Neural crest cell (in vitro differentiated cells): Measurements from ENCODE around the gene XG. TPM values are rescaled to one million over a fixed set of nuclear protein-coding genes. Genes with fewer than 3 reads are reported as not detected.
"Not testable (repeated sequence)": the region's sequence is repeated elsewhere in the genome, so short reads cannot be mapped to it uniquely, and the experiment has no call there.

Experiments used
- DNase-seq: peaks from one replicate; pipeline ENCODE4 v3.0.0; 2021; ENCODE audit warnings: low read depth, mixed read lengths, low spot score
- H3K27ac Mint-ChIP-seq: one replicate; pipeline ENCODE4 v1.8.0; 2021; ENCODE audit warnings: mild to moderate bottlenecking, mixed read lengths; ENCODE audit not compliant: unreplicated experiment
- H3K27me3 Mint-ChIP-seq: 2 replicates; pipeline ENCODE4 v1.8.0; 2021; ENCODE audit warnings: low read depth, mild to moderate bottlenecking, mixed read lengths
- H3K36me3 Mint-ChIP-seq: 2 replicates; pipeline ENCODE4 v1.8.0; 2021; ENCODE audit warnings: low read depth, mild to moderate bottlenecking, mixed read lengths
- H3K4me1 Mint-ChIP-seq: 2 replicates; pipeline ENCODE4 v1.8.0; 2021; ENCODE audit warnings: mixed read lengths
- H3K4me3 Mint-ChIP-seq: one replicate; pipeline ENCODE4 v1.8.0; 2021; ENCODE audit warnings: mild to moderate bottlenecking, mixed read lengths
- H3K9me3 Mint-ChIP-seq: 2 replicates; pipeline ENCODE4 v1.8.0; 2021; ENCODE audit warnings: mixed read lengths
- CTCF ChIP-seq: fragments of 200-600 bp; sonication (generic); conservative IDR thresholded peaks from 2 replicates; pipeline ENCODE4 v1.5.0; 2021; ENCODE audit warnings: antibody characterized with exemption, mild to moderate bottlenecking
- total RNA-seq: library from RNA; stranded (reverse); gene quantifications from 2 replicates; pipeline ENCODE4 v1.2.1, GENCODE V29; 2021

Gene XG
- total RNA-seq, 1 donor from 2014 or later, result not detected

- Mint-ChIP-seq H3K27me3 (peaks cover 9% of the 10 kb centered on the region), H3K36me3 (no peaks in the 10 kb centered on the region), H3K4me1 (peaks cover 12% of the 10 kb centered on the region), H3K9me3 (no peaks in the 10 kb centered on the region), H3K27ac (no peak overlapping the region), H3K4me3 (no peak overlapping the region)
- TF ChIP-seq CTCF, result no peak
- no peak for DNase-seq
These were observed 32.2 kb downstream of the XG start for GRCh38 chrX:2784026-2784425.

GRCh38 chrX:2785538-2785937 is 33.7 kb downstream of the XG start:
- H3K27ac Mint-ChIP-seq, result no peak overlapping the region
- no peaks in the 10 kb centered on the region for H3K9me3 Mint-ChIP-seq
- TF ChIP-seq CTCF, result no peak
- H3K4me1 Mint-ChIP-seq, result peaks cover 11% of the 10 kb centered on the region
- H3K4me3 Mint-ChIP-seq, result no peak overlapping the region
- no peak for DNase-seq
- peaks cover 7% of the 10 kb centered on the region for H3K27me3 Mint-ChIP-seq
- H3K36me3 Mint-ChIP-seq, result no peaks in the 10 kb centered on the region

GRCh38 chrX:2788980-2789379 is 37.1 kb downstream of the XG start:
- H3K9me3 Mint-ChIP-seq, result no peaks in the 10 kb centered on the region
- H3K4me3 Mint-ChIP-seq, result no peak overlapping the region
- no peaks in the 10 kb centered on the region for H3K27me3 Mint-ChIP-seq
- H3K4me1 Mint-ChIP-seq, result peaks cover 6% of the 10 kb centered on the region
- no peak overlapping the region for H3K27ac Mint-ChIP-seq
- no peak for DNase-seq
- H3K36me3 Mint-ChIP-seq, result no peaks in the 10 kb centered on the region
- no peak for TF ChIP-seq CTCF

GRCh38 chrX:2789569-2789968 is 37.7 kb downstream of the XG start:
- Mint-ChIP-seq H3K27me3 (no peaks in the 10 kb centered on the region), H3K4me1 (peaks cover 6% of the 10 kb centered on the region), H3K9me3 (no peaks in the 10 kb centered on the region), H3K27ac (no peak overlapping the region), H3K36me3 (no peaks in the 10 kb centered on the region), H3K4me3 (no peak overlapping the region)
- no peak for DNase-seq
- no peak for TF ChIP-seq CTCF

- H3K27ac Mint-ChIP-seq, result peak overlapping the region; percentile 32
- H3K4me3 Mint-ChIP-seq, result no peak overlapping the region
- no peak for TF ChIP-seq CTCF
- DNase-seq, result no peak
- H3K4me1 Mint-ChIP-seq, result no peaks in the 10 kb centered on the region
- H3K9me3 Mint-ChIP-seq, result no peaks in the 10 kb centered on the region
- no peaks in the 10 kb centered on the region for H3K36me3 Mint-ChIP-seq
- H3K27me3 Mint-ChIP-seq, result no peaks in the 10 kb centered on the region
These were observed 41.9 kb downstream of the XG start for GRCh38 chrX:2793752-2794151.

- no peak for TF ChIP-seq CTCF
- Mint-ChIP-seq H3K27me3 (no peaks in the 10 kb centered on the region), H3K9me3 (no peaks in the 10 kb centered on the region), H3K36me3 (no peaks in the 10 kb centered on the region), H3K4me1 (no peaks in the 10 kb centered on the region), H3K27ac (no peak overlapping the region), H3K4me3 (no peak overlapping the region)
- no peak for DNase-seq
These were observed 42.5 kb downstream of the XG start for GRCh38 chrX:2794336-2794735.

- not testable (repeated sequence) for DNase-seq, H3K9me3 Mint-ChIP-seq, H3K36me3 Mint-ChIP-seq, H3K4me3 Mint-ChIP-seq, H3K27ac Mint-ChIP-seq, H3K27me3 Mint-ChIP-seq, H3K4me1 Mint-ChIP-seq
These were observed 45.0 kb downstream of the XG start for GRCh38 chrX:2796808-2797207.
